DOHH2 (cell line): Measurements from ENCODE around the gene KRTAP4-16.
"Not testable (repeated sequence)": the region's sequence is repeated elsewhere in the genome, so short reads cannot be mapped to it uniquely, and the experiment has no call there.

Experiments used
- H3F3A ChIP-seq: fragments of 200-600 bp; sonication (generic), shearing (Covaris generic); 2 replicates; pipeline ENCODE4 v1.6.0; 2016; ENCODE audit warnings: antibody characterized with exemption, mild to moderate bottlenecking; ENCODE audit not compliant: control insufficient read depth, insufficient read depth
- H3K27ac ChIP-seq: fragments of 200-600 bp; sonication (generic); 2 replicates; pipeline ENCODE4 v1.5.1; 2014; ENCODE audit warnings: low read depth, mild to moderate bottlenecking, low read length, moderate library complexity
- H3K27me3 ChIP-seq: fragments of 200-600 bp; sonication (generic); 2 replicates; pipeline ENCODE4 v1.6.1; 2014; ENCODE audit warnings: mild to moderate bottlenecking, low read length, mixed read lengths; ENCODE audit not compliant: control insufficient read depth
- H3K36me3 ChIP-seq: fragments of 200-600 bp; sonication (generic); 2 replicates; pipeline ENCODE4 v1.6.1; 2014; ENCODE audit warnings: mild to moderate bottlenecking, low read length, moderate library complexity, mixed read lengths; ENCODE audit not compliant: control insufficient read depth
- H3K4me1 ChIP-seq: fragments of 200-600 bp; sonication (generic); 2 replicates; pipeline ENCODE4 v1.6.1; 2014; ENCODE audit warnings: mild to moderate bottlenecking, low read length, mixed read lengths; ENCODE audit not compliant: control insufficient read depth
- H3K4me2 ChIP-seq: fragments of 200-600 bp; sonication (generic); 2 replicates; pipeline ENCODE4 v1.6.0; 2014; ENCODE audit warnings: mild to moderate bottlenecking, low read length, moderate library complexity
- H3K4me3 ChIP-seq: fragments of 200-600 bp; sonication (generic); 2 replicates; pipeline ENCODE4 v1.5.1; 2014; ENCODE audit warnings: mild to moderate bottlenecking, low read length, mixed read lengths
- H3K79me2 ChIP-seq: fragments of 200-600 bp; sonication (generic); 2 replicates; pipeline ENCODE4 v1.6.1; 2014; ENCODE audit warnings: mild to moderate bottlenecking, low read length, mixed read lengths; ENCODE audit not compliant: control insufficient read depth
- H3K9me2 ChIP-seq: fragments of 200-600 bp; sonication (generic); replicated peaks from 2 replicates; pipeline ENCODE4 v1.6.1; 2014; ENCODE audit warnings: mild to moderate bottlenecking, low read length, mixed read lengths; ENCODE audit not compliant: control insufficient read depth
- H3K9me3 ChIP-seq: fragments of 200-600 bp; sonication (generic); 2 replicates; pipeline ENCODE4 v1.6.1; 2014; ENCODE audit warnings: antibody characterized with exemption, low read length, mixed read lengths; ENCODE audit not compliant: control insufficient read depth, insufficient read depth
- H4K20me1 ChIP-seq: fragments of 200-600 bp; sonication (generic); 2 replicates; pipeline ENCODE4 v1.6.0; 2014; ENCODE audit warnings: low read depth, mild to moderate bottlenecking, antibody characterized with exemption, low read length, moderate library complexity; ENCODE audit not compliant: control insufficient read depth, insufficient read depth
- CTCF ChIP-seq: fragments of 200-600 bp; sonication (generic); IDR thresholded peaks from one replicate; pipeline ENCODE4 v1.5.1; 2014; ENCODE audit warnings: antibody characterized with exemption, mild to moderate bottlenecking, low read depth, low read length; ENCODE audit not compliant: poor library complexity, severe bottlenecking
- EZH2phosphoT487 ChIP-seq: fragments of 200-600 bp; sonication (generic); IDR thresholded peaks from 2 replicates; pipeline ENCODE4 v1.6.1; 2017; ENCODE audit warnings: borderline replicate concordance, mild to moderate bottlenecking, antibody characterized with exemption, low read length, moderate library complexity, mixed read lengths

Gene KRTAP4-16

GRCh38 chr17:41107941-41108450 is 6.0 kb upstream of the KRTAP4-16 start:
- H3K9me3 ChIP-seq, result peaks cover 12% of the 10 kb centered on the region
- no peaks in the 10 kb centered on the region for H4K20me1 ChIP-seq
- H3K27me3 ChIP-seq, result no peaks in the 10 kb centered on the region
- H3K79me2 ChIP-seq, result no peaks in the 10 kb centered on the region
- H3K4me3 ChIP-seq, result 0 out of 2 replicates have a peak overlapping the region, but pooled peaks have one; percentile 31
- no peaks in the 10 kb centered on the region for H3K9me2 ChIP-seq
- H3K36me3 ChIP-seq, result no peaks in the 10 kb centered on the region
- H3K27ac ChIP-seq, result no peak overlapping the region
- no peaks in the 10 kb centered on the region for H3F3A ChIP-seq
- TF ChIP-seq CTCF (no peak), EZH2phosphoT487 (no peak)
- H3K4me1 ChIP-seq, result peaks cover 15% of the 10 kb centered on the region
- H3K4me2 ChIP-seq, result peak overlapping the region; percentile 26

GRCh38 chr17:41105347-41105746 is 3.3 kb upstream of the KRTAP4-16 start, which contains the start of gene KRTAP4-9:
TSS of gene KRTAP4-9 (plus strand) at chr17:41105389. CDS start at chr17:41105389, 0 bp downstream.
- H4K20me1 ChIP-seq, H3K27ac ChIP-seq, H3K79me2 ChIP-seq, H3K4me2 ChIP-seq, H3K4me3 ChIP-seq, H3K36me3 ChIP-seq, H3F3A ChIP-seq, H3K27me3 ChIP-seq, H3K9me3 ChIP-seq, H3K9me2 ChIP-seq: not testable (repeated sequence)
- peaks cover 15% of the 10 kb centered on the region for H3K4me1 ChIP-seq

DNA sequence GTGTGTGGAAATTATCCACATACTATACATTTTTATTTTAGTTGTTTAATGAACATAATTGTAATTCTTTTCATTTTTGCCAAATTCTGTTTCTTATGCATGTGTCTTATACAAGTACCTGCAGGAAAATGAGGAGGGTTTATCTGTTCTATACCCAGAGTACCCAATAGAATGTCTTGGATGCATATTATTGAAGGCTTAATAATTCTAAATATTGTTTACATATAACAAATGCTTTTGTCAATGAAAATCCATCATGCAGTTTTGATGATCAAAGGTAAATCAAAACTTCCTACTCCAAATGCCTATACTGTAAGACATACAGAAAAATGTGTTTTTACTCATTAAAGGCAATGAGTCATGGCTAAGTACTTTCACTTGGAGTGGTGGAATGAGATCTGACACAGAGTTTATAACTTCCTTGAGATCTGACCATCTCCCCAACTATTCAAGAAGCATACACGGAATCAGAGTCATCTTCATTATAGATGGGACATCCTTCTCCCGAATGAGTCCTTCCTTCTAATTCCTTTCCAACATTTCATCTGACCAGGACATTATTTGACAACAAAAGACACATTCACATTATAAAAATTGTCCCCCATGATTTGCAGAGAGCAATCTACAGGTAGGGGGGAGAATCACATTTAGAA is 2.5 kb upstream of the KRTAP4-16 start:
- H3K27me3 ChIP-seq, H3K36me3 ChIP-seq, H4K20me1 ChIP-seq, H3K9me3 ChIP-seq, H3K4me3 ChIP-seq, H3K9me2 ChIP-seq, H3K4me2 ChIP-seq, H3K79me2 ChIP-seq, H3K27ac ChIP-seq, H3F3A ChIP-seq: not testable (repeated sequence)
- peaks cover 21% of the 10 kb centered on the region for H3K4me1 ChIP-seq

DNA sequence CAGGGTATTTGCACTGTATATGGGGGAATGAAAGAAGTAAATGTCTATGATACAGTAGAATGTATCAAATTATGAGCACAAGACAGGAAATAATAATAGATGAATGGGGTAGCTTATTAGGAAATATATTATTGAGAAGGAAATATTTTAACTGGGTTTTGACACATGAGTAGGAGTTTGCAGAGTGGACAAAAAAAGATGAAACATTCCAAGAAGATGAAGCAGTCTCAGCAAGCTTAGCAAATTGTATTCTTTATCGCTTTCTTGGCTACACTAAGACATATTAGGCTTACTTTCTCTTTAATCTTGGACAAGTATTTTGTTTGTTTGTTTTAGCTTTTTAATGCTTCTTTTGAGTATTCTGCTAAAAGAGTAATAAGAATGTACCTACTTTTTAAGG is 1.9 kb upstream of the KRTAP4-16 start:
- H3K36me3 ChIP-seq, result no peaks in the 10 kb centered on the region
- H3K4me2 ChIP-seq, result no peak overlapping the region
- no peak overlapping the region for H3K27ac ChIP-seq
- H3K9me2 ChIP-seq, result no peaks in the 10 kb centered on the region
- no peaks in the 10 kb centered on the region for H3F3A ChIP-seq
- TF ChIP-seq CTCF (no peak), EZH2phosphoT487 (no peak)
- H3K9me3 ChIP-seq, result peaks cover 6% of the 10 kb centered on the region
- H3K4me3 ChIP-seq, result no peak overlapping the region
- no peaks in the 10 kb centered on the region for H4K20me1 ChIP-seq
- no peaks in the 10 kb centered on the region for H3K27me3 ChIP-seq
- peaks cover 20% of the 10 kb centered on the region for H3K4me1 ChIP-seq
- H3K79me2 ChIP-seq, result no peaks in the 10 kb centered on the region

DNA sequence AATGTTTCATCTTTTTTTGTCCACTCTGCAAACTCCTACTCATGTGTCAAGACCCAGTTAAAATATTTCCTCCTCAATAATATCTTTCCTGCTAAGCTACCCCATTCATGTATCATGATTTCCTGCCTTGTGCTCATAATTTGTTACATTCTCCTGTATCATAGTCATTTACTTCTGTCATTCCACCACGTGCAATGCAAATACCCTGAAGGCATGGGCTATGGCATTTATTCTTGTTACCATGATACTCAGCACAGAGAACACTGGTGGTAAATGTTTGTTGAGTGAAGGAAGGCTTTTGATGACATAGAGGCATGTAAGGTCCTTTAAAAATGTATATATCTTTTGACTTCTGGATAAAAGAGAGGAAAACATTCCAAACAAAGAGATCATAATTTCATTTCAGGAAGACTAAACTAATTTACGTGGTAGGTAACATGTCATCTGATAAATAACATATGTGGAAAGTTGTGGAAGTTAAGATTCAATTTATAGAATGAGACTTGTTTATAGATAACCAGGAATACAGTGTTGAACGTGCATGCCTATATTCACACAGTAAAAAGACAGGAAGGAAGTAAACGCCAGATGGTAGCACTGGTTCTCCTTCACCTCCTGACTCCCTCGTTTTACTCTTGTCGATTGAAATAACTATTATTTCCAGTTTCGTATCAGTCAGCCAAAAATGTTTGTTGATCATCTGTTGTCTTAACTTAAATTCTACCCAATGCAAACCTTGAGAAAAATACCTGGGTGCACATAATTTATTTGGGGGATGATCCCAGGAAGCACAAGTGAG is 2.1 kb downstream of the KRTAP4-16 start:
- not testable (repeated sequence) for H3K36me3 ChIP-seq, H3K4me1 ChIP-seq, H3K79me2 ChIP-seq, H3F3A ChIP-seq, H3K27me3 ChIP-seq, H4K20me1 ChIP-seq, H3K4me3 ChIP-seq, H3K4me2 ChIP-seq, H3K9me2 ChIP-seq, H3K9me3 ChIP-seq, H3K27ac ChIP-seq
